ENCODE results near the gene RAB26.
"Not testable (repeated sequence)": the region's sequence is repeated elsewhere in the genome, so short reads cannot be mapped to it uniquely, and the experiment has no call there.

GRCh38 chr16:2109271-2109580, 39.2 kb upstream of the RAB26 start:
- not testable (repeated sequence) for TF ChIP-seq EZH2phosphoT487 (IDR thresholded peaks at IDR 0.05; ENCODE audit: insufficient read depth, low read depth); EZH2 (IDR thresholded peaks at IDR 0.05; ENCODE audit: insufficient read depth, poor library complexity, severe bottlenecking)
